CD4-positive, alpha-beta T cell (primary cell): ENCODE data around the gene ZBTB7C. TPM values are rescaled to one million over a fixed set of nuclear protein-coding genes. Genes with fewer than 3 reads are reported as not detected.

Source experiments
- ATAC-seq: fragments of 200-7000 bp; cut with Tn5 transposase; one replicate; pipeline ENCODE4 v1.10.0; 2022; ENCODE audit warnings: mild to moderate bottlenecking; ENCODE audit not compliant: poor library complexity
- CTCF ChIA-PET: fragments of 350-600 bp; sonication (Branson Sonifier 250); formaldehyde crosslinking; loops from one replicate; lab custom pipeline; 2021; ENCODE audit warnings: antibody characterized with exemption, inconsistent platforms; lab: Charles Lee
- POLR2A ChIA-PET: fragments of 350-600 bp; sonication (Branson Sonifier 250); formaldehyde crosslinking; loops from one replicate; lab custom pipeline; 2021; ENCODE audit warnings: antibody characterized with exemption, inconsistent platforms; lab: Charles Lee
- DNase-seq, 14 experiments: peaks; one replicate each; pipeline ENCODE4 v3.0.0-alpha.2; 2013 to 2020; ENCODE audit warnings: mixed read lengths in 2 of 14
- H3K27ac ChIP-seq, 2 donors: one replicate each; pipeline versions ENCODE4 v1.5.1 to v1.7.0; 2013; ENCODE audit warnings: low read length in 2 of 2, low read depth in 1 of 2, mild to moderate bottlenecking in 1 of 2
- H3K27me3 ChIP-seq, 2 experiments: 1 replicate in 1 of 2; 2 replicates in 1 of 2; pipeline versions ENCODE4 v1.6.1 to v1.7.0; 2013; ENCODE audit warnings: low read length in 2 of 2, control low read depth in 1 of 2, mild to moderate bottlenecking in 1 of 2, moderate library complexity in 1 of 2; ENCODE audit not compliant: insufficient read depth in 2 of 2, control insufficient read depth in 1 of 2
- H3K36me3 ChIP-seq: one replicate; pipeline ENCODE4 v1.6.1; 2013; ENCODE audit warnings: low read length, control low read depth; ENCODE audit not compliant: insufficient read depth
- H3K4me1 ChIP-seq: one replicate; pipeline ENCODE4 v1.6.1; 2013; ENCODE audit warnings: low read length, control low read depth; ENCODE audit not compliant: insufficient read depth
- H3K4me3 ChIP-seq: one replicate; pipeline ENCODE4 v1.5.1; 2013; ENCODE audit warnings: mild to moderate bottlenecking, low read length, moderate library complexity
- H3K9me3 ChIP-seq, 2 experiments: 1 replicate in 1 of 2; 2 replicates in 1 of 2; pipeline versions ENCODE4 v1.6.1 to v1.7.0; 2013; ENCODE audit warnings: low read length in 2 of 2, mild to moderate bottlenecking in 2 of 2, control low read depth in 1 of 2, moderate library complexity in 1 of 2; ENCODE audit not compliant: control insufficient read depth in 1 of 2, insufficient read depth in 1 of 2
- H3K27ac Mint-ChIP-seq: one replicate; pipeline ENCODE4 v1.8.0; 2020; ENCODE audit warnings: mixed read lengths
- H3K27me3 Mint-ChIP-seq: one replicate; pipeline ENCODE4 v1.8.0; 2021; ENCODE audit warnings: mixed read lengths
- H3K36me3 Mint-ChIP-seq: one replicate; pipeline ENCODE4 v1.8.0; 2021; ENCODE audit warnings: low read depth, mixed read lengths
- H3K4me1 Mint-ChIP-seq: one replicate; pipeline ENCODE4 v1.8.0; 2021; ENCODE audit warnings: low read depth, mixed read lengths
- H3K4me3 Mint-ChIP-seq: one replicate; pipeline ENCODE4 v1.8.0; 2020; ENCODE audit warnings: mild to moderate bottlenecking, mixed read lengths
- H3K9me3 Mint-ChIP-seq: one replicate; pipeline ENCODE4 v1.8.0; 2020; ENCODE audit warnings: mixed read lengths
- CTCF ChIP-seq: fragments of 200-600 bp; IDR thresholded peaks from one replicate; pipeline ENCODE4 v1.8.0; 2022; ENCODE audit warnings: antibody characterized with exemption, mild to moderate bottlenecking
- intact Hi-C, 2 experiments: fragments of 100-400 bp; cut with DNase I in 1 of 2; cut with micrococcal nuclease in 1 of 2; formaldehyde crosslinking; loops; one replicate each; pipeline versions ENCODE4 v1.15.1 to v1.9.0; 2023 to 2025; cut with DNase I, micrococcal nuclease
- total RNA-seq, 174 experiments: library from RNA in 2 of 174; stranded (reverse) in 2 of 174; gene quantifications; one replicate each; pipeline ENCODE4 v1.2.3 and lab custom pipeline; 2021 to 2026

ZBTB7C gene
- total RNA-seq, 2 experiments from 2014 or later, result not detected

- no peaks in the 10 kb centered on the region for H3K9me3 Mint-ChIP-seq
- H3K4me3 Mint-ChIP-seq, result no peak overlapping the region
- Histone ChIP-seq H3K27me3 (peaks cover 0 to 5% of the 10 kb centered on the region in 2 experiments), H3K36me3 (no peaks in the 10 kb centered on the region), H3K9me3 (peaks cover 0 to 5% of the 10 kb centered on the region in 2 experiments), H3K4me1 (no peaks in the 10 kb centered on the region), H3K4me3 (no peak overlapping the region), H3K27ac (no peak overlapping the region)
- H3K36me3 Mint-ChIP-seq, result no peaks in the 10 kb centered on the region
- intact Hi-C loops, result no loop called here
- ChIA-PET POLR2A (no interaction called here), CTCF (no interaction called here)
- DNase-seq (no peak), ATAC-seq (no peak)
- no peak for TF ChIP-seq CTCF
- peaks cover 43% of the 10 kb centered on the region for H3K27me3 Mint-ChIP-seq
- H3K27ac Mint-ChIP-seq, result no peak overlapping the region
- H3K4me1 Mint-ChIP-seq, result no peaks in the 10 kb centered on the region
Measured at GRCh38 chr18:48126240-48126639, 282.9 kb downstream of the ZBTB7C start.

GRCh38 chr18:48125724-48126123 is 283.5 kb downstream of the ZBTB7C start:
- Mint-ChIP-seq H3K27me3 (peaks cover 39% of the 10 kb centered on the region), H3K4me3 (no peak overlapping the region), H3K36me3 (no peaks in the 10 kb centered on the region), H3K4me1 (no peaks in the 10 kb centered on the region), H3K9me3 (no peaks in the 10 kb centered on the region), H3K27ac (no peak overlapping the region)
- Histone ChIP-seq H3K9me3 (peaks cover 0 to 5% of the 10 kb centered on the region in 2 experiments), H3K4me1 (no peaks in the 10 kb centered on the region), H3K36me3 (no peaks in the 10 kb centered on the region), H3K4me3 (no peak overlapping the region), H3K27ac (no peak overlapping the region), H3K27me3 (peaks cover 0 to 5% of the 10 kb centered on the region in 2 experiments)
- POLR2A ChIA-PET, result no interaction called here
- intact Hi-C loops, result no loop called here
- TF ChIP-seq CTCF, result no peak
- DNase-seq (no peak), ATAC-seq (no peak)
- CTCF ChIA-PET, result no interaction called here

- intact Hi-C loops, result no loop called here
- H3K4me1 Mint-ChIP-seq, result no peaks in the 10 kb centered on the region
- DNase-seq (no peak), ATAC-seq (no peak)
- Histone ChIP-seq H3K9me3 (peaks cover 0 to 5% of the 10 kb centered on the region in 2 experiments), H3K27ac (no peak overlapping the region), H3K36me3 (no peaks in the 10 kb centered on the region), H3K4me3 (no peak overlapping the region), H3K4me1 (no peaks in the 10 kb centered on the region), H3K27me3 (peaks cover 0 to 5% of the 10 kb centered on the region in 2 experiments)
- no peak overlapping the region for H3K4me3 Mint-ChIP-seq
- CTCF ChIA-PET, result no interaction called here
- H3K27ac Mint-ChIP-seq, result no peak overlapping the region
- H3K27me3 Mint-ChIP-seq, result peaks cover 35% of the 10 kb centered on the region
- no peak for TF ChIP-seq CTCF
- POLR2A ChIA-PET, result no interaction called here
- H3K36me3 Mint-ChIP-seq, result no peaks in the 10 kb centered on the region
- H3K9me3 Mint-ChIP-seq, result no peaks in the 10 kb centered on the region
Measured at GRCh38 chr18:48124857-48125626, 284.1 kb downstream of the ZBTB7C start.
